Thyroid gland (tissue), 4 donors: ENCODE measurements around the gene PRKCE.

Experiments
- POLR2A ChIP-seq, 2 donors: fragments of 450-650 bp; IDR thresholded peaks; one replicate each; pipeline ENCODE4 v1.6.1; 2017; ENCODE audit warnings: antibody characterized with exemption in 2 of 2, mild to moderate bottlenecking in 2 of 2, moderate library complexity in 1 of 2
- TF ChIP-seq, protein P1 (sequence below), 6 experiments: fragments of 200-600 bp in 3 of 6; fragments of 450-650 bp in 3 of 6; sonication (generic) in 3 of 6; IDR thresholded peaks; one replicate each; pipeline ENCODE4 v1.5.1; 2016 to 2019; ENCODE audit warnings: antibody characterized with exemption in 6 of 6, mild to moderate bottlenecking in 2 of 6, inconsistent platforms in 1 of 6, moderate library complexity in 1 of 6

DNA sequence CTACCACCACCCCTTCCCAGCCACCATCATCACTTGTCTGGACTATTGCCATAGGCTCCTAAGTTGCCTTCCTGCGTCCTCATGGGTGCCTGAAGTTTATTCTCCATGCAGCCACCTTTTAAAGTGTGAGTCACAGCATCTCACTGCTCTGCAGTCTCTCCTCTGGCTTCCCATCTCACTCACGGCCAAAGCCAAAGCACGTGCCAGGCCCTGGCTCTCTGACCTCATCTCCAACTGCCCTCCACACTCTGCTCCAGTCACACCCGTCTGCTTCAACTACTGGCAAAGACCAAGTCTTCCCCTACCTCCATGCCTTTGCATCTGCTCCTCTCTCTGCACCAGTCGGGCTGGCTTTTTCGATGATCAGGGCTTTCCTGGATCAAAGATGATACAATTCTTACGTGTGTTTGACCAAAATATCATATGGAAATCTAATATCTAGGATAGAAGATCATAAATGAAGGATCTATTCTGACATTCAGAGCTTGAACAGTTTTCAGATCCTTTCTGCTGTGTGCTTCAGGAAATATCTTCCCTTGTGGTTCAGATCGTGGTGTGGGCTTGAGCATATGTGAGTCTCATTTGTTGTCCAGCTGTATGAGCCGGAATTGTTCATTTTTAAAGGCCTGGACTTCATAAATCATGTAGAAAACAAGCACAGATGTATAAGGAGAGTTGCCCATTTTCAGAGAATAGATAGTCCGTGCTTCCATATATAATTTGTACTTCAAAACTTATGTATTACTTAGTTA is 175.6 kb downstream of the PRKCE start:
- no peak for TF ChIP-seq POLR2A (IDR thresholded peaks at IDR 0.05)
- TF ChIP-seq, protein P1, sequence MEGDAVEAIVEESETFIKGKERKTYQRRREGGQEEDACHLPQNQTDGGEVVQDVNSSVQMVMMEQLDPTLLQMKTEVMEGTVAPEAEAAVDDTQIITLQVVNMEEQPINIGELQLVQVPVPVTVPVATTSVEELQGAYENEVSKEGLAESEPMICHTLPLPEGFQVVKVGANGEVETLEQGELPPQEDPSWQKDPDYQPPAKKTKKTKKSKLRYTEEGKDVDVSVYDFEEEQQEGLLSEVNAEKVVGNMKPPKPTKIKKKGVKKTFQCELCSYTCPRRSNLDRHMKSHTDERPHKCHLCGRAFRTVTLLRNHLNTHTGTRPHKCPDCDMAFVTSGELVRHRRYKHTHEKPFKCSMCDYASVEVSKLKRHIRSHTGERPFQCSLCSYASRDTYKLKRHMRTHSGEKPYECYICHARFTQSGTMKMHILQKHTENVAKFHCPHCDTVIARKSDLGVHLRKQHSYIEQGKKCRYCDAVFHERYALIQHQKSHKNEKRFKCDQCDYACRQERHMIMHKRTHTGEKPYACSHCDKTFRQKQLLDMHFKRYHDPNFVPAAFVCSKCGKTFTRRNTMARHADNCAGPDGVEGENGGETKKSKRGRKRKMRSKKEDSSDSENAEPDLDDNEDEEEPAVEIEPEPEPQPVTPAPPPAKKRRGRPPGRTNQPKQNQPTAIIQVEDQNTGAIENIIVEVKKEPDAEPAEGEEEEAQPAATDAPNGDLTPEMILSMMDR (IDR thresholded peaks at IDR 0.05) = no peak
